CD4-positive, alpha-beta memory T cell (primary cell): ENCODE measurements around the gene KIF26A. TPM values are rescaled to one million over a fixed set of nuclear protein-coding genes. Genes with fewer than 3 reads are reported as not detected.
"Not testable (repeated sequence)": the region's sequence is repeated elsewhere in the genome, so short reads cannot be mapped to it uniquely, and the experiment has no call there.

ENCODE experiments used
- CTCF ChIA-PET: fragments of 350-600 bp; sonication (Branson Sonifier 250); formaldehyde crosslinking; loops from one replicate; lab custom pipeline; 2021; ENCODE audit warnings: inconsistent platforms; ENCODE audit not compliant: partially characterized antibody; lab: Charles Lee
- POLR2A ChIA-PET: fragments of 350-600 bp; sonication (Branson Sonifier 250); formaldehyde crosslinking; loops from one replicate; lab custom pipeline; 2021; ENCODE audit not compliant: partially characterized antibody; lab: Charles Lee
- DNase-seq, 5 donors: peaks; one replicate each; pipeline versions ENCODE4 v3.0.0 to v3.0.0-alpha.2; 2020 to 2022; ENCODE audit warnings: mixed read lengths in 1 of 5
- H3K27ac ChIP-seq: one replicate; pipeline ENCODE4 v1.7.0; 2013; ENCODE audit warnings: low read depth, low read length
- H3K27me3 ChIP-seq: 2 replicates; pipeline ENCODE4 v1.7.0; 2013; ENCODE audit warnings: mild to moderate bottlenecking, low read length, moderate library complexity; ENCODE audit not compliant: insufficient read depth
- H3K36me3 ChIP-seq: 2 replicates; pipeline ENCODE4 v1.7.0; 2013; ENCODE audit warnings: mild to moderate bottlenecking, low read length, moderate library complexity; ENCODE audit not compliant: insufficient read depth
- H3K4me1 ChIP-seq: 2 replicates; pipeline ENCODE4 v1.7.0; 2013; ENCODE audit warnings: mild to moderate bottlenecking, low read length, moderate library complexity; ENCODE audit not compliant: insufficient read depth
- H3K4me3 ChIP-seq, 2 donors: one replicate each; pipeline ENCODE4 v1.7.0; 2013; ENCODE audit warnings: low read length in 2 of 2, mild to moderate bottlenecking in 1 of 2
- H3K9me3 ChIP-seq, 2 donors: one replicate each; pipeline ENCODE4 v1.7.0; 2013; ENCODE audit warnings: low read length in 2 of 2, control low read depth in 1 of 2; ENCODE audit not compliant: control insufficient read depth in 1 of 2
- H3K27ac Mint-ChIP-seq, 7 donors: one replicate each; pipeline ENCODE4 v1.8.0; 2020 to 2021; ENCODE audit warnings: mixed read lengths in 7 of 7, mild to moderate bottlenecking in 6 of 7, inconsistent platforms in 3 of 7, moderate library complexity in 3 of 7
- H3K27me3 Mint-ChIP-seq, 2 donors: one replicate each; pipeline ENCODE4 v1.8.0; 2020 to 2021; ENCODE audit warnings: mixed read lengths in 2 of 2
- H3K36me3 Mint-ChIP-seq, 2 donors: one replicate each; pipeline ENCODE4 v1.8.0; 2020 to 2021; ENCODE audit warnings: mixed read lengths in 2 of 2, inconsistent platforms in 1 of 2, mild to moderate bottlenecking in 1 of 2
- H3K4me1 Mint-ChIP-seq, 4 donors: one replicate each; pipeline ENCODE4 v1.8.0; 2020 to 2021; ENCODE audit warnings: mixed read lengths in 4 of 4, mild to moderate bottlenecking in 1 of 4
- H3K4me3 Mint-ChIP-seq, 8 donors: one replicate each; pipeline ENCODE4 v1.8.0; 2020 to 2021; ENCODE audit warnings: mixed read lengths in 8 of 8, mild to moderate bottlenecking in 7 of 8, moderate library complexity in 6 of 8, inconsistent platforms in 3 of 8
- H3K9me3 Mint-ChIP-seq, 8 donors: one replicate each; pipeline ENCODE4 v1.8.0; 2020 to 2021; ENCODE audit warnings: mixed read lengths in 8 of 8, mild to moderate bottlenecking in 5 of 8, inconsistent platforms in 3 of 8, moderate library complexity in 1 of 8
- intact Hi-C: fragments of 100-400 bp; cut with micrococcal nuclease; formaldehyde crosslinking; loops from one replicate; pipeline ENCODE4 v1.15.1; 2023
- polyA plus RNA-seq, 2 donors: library from polyadenylated mRNA; unstranded; fragments of 300-500 nt; fragmentation: Illumina TruSeq; gene quantifications; one replicate each; pipeline ENCODE4 v1.2.3, GENCODE V29; 2021
- total RNA-seq, 2 experiments: library from RNA; stranded (reverse); gene quantifications; one replicate each; pipeline ENCODE4 v1.2.3, GENCODE V29; 2021

Gene KIF26A
- total and polyA plus RNA-seq, 4 experiments from 2014 or later, result 0.05 to 0.23 (median 0.22) TPM; not detected in 1

DNA sequence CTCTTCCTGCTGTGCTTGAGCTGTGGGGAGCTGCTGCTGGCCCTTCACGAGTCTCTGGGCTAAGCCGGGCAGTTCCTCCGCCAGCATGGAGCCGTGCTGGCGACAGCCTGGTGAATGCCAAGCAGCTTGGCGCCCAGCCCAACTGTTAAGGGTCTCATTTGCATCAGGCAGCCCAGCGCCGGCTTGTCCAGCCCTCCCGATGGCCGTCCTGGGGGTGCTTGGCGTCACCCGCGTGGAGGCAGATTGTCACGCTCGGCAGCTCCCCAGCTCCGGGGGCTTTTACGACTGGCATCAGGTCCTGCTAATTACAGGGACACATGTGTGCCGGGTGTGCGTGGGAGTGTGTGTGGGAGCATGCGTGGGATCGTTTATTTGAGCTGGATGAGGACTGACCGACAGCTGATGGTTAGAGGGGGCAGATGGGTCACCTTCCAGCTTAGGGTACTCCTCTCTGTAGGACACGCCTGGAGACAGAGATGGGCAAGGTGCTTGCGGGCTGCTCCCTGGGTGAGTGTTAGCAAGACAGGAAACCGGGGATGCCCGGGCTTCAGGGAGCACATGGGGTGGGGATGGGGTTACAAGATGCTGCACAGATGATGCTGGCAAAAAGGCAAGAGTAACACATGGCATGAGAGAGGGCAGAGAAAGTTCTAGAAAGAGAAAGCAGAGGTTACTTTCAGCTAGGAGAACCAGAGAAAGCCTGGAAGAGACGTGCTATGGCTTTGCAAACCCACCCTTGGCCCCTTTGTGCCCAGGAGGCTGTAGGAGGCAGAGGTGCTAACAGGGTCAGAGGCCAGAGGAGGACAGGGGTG lies 64.1 kb downstream of the KIF26A start:
- H3K36me3 ChIP-seq, result no peaks in the 10 kb centered on the region
- no peak overlapping the region for H3K4me3 Mint-ChIP-seq
- intact Hi-C loops, result no loop called here
- no peak overlapping the region for H3K4me3 ChIP-seq
- H3K9me3 Mint-ChIP-seq, result no peaks in the 10 kb centered on the region
- no peaks in the 10 kb centered on the region for H3K4me1 Mint-ChIP-seq
- no peaks in the 10 kb centered on the region for H3K9me3 ChIP-seq
- H3K27me3 Mint-ChIP-seq, result no peaks in the 10 kb centered on the region
- H3K4me1 ChIP-seq, result no peaks in the 10 kb centered on the region
- H3K27ac Mint-ChIP-seq, result no peak overlapping the region
- no peaks in the 10 kb centered on the region for H3K27me3 ChIP-seq
- CTCF ChIA-PET, result no interaction called here
- POLR2A ChIA-PET, result no interaction called here
- no peak overlapping the region for H3K27ac ChIP-seq
- H3K36me3 Mint-ChIP-seq, result no peaks in the 10 kb centered on the region
- peak in 1 of 5 donors; percentile 28 for DNase-seq

DNA sequence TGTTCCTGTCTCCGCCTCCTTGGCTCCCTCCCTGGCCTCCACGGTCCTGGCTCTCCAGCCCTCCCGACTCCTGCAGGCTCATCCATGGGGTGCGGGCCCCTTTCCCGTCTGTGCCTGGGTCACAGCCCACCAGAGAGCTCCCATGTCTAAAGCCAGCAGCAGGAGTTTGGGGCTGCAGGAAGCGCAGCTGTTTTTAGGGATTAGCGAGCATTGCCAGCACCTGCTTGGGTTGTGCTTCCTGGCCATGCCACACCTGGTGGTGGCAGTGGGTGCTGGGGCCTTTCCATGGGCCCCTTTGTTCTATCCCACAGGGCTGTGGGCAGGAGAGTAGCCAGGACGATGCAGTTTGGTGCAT lies 64.7 kb downstream of the KIF26A start:
- H3K4me3 ChIP-seq, result no peak overlapping the region
- ChIA-PET POLR2A (no interaction called here), CTCF (no interaction called here)
- H3K27me3 ChIP-seq, result no peaks in the 10 kb centered on the region
- DNase-seq, result peak in 1 of 5 donors; percentile 27
- H3K9me3 Mint-ChIP-seq, result no peaks in the 10 kb centered on the region
- H3K4me3 Mint-ChIP-seq, result no peak overlapping the region
- H3K27me3 Mint-ChIP-seq, result no peaks in the 10 kb centered on the region
- no peaks in the 10 kb centered on the region for H3K9me3 ChIP-seq
- intact Hi-C loops, result no loop called here
- no peaks in the 10 kb centered on the region for H3K36me3 Mint-ChIP-seq
- no peaks in the 10 kb centered on the region for H3K4me1 Mint-ChIP-seq
- H3K4me1 ChIP-seq, result no peaks in the 10 kb centered on the region
- no peaks in the 10 kb centered on the region for H3K36me3 ChIP-seq
- no peak overlapping the region for H3K27ac ChIP-seq
- no peak overlapping the region for H3K27ac Mint-ChIP-seq

DNA sequence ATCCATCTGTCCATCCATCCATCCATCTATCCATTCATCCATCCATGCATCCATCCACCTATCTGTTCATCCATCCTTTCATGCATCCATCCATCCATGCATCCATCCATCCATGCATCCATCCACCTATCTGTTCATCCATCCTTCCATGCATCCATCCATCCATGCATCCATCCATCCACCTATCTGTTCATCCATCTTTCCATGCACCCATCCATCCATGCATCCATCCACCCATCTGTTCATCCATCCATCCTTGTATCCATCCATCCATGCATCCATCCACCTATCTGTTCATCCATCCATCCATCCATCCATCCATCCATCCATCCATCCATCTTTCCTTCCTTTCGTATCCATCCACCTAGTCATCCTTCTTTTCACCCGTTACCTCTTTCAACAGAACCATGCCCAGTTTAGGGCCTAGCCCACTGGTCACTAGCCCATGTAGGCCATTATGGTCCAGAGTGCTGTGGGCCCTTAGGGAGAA lies 66.3 kb downstream of the KIF26A start:
- Histone ChIP-seq H3K27ac (no peak overlapping the region), H3K4me1 (no peaks in the 10 kb centered on the region), H3K36me3 (no peaks in the 10 kb centered on the region), H3K9me3 (no peaks in the 10 kb centered on the region), H3K4me3 (no peak overlapping the region), H3K27me3 (no peaks in the 10 kb centered on the region)
- POLR2A ChIA-PET, result no interaction called here
- CTCF ChIA-PET, result no interaction called here
- H3K4me3 Mint-ChIP-seq, result no peak overlapping the region
- intact Hi-C loops, result no loop called here
- H3K36me3 Mint-ChIP-seq, result no peaks in the 10 kb centered on the region
- no peaks in the 10 kb centered on the region for H3K27me3 Mint-ChIP-seq
- no peaks in the 10 kb centered on the region for H3K4me1 Mint-ChIP-seq
- no peaks in the 10 kb centered on the region for H3K9me3 Mint-ChIP-seq
- no peak overlapping the region for H3K27ac Mint-ChIP-seq
- peak in 1 of 5 donors; percentile 2 for DNase-seq

DNA sequence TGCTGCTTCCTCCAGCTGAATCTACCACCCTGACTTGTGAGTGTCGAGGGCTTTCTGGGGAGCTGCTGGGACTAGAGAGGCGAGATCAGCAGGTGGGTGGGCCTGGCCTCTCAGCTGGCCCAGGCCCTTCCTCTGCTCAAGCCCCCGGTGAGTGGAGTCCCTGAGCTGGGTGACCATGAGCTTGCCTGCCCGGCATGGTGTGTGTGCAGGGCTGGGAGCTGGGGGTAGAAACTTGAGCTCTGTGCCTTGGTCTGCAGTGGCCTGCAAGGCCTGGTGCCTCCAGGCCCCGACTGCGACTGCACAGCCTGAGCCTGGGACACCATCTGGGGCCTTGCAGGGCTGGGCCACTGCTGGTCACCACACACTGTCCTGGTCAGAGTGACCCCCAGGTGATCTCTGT lies 67.4 kb downstream of the KIF26A start:
- H3K27me3 Mint-ChIP-seq, result no peaks in the 10 kb centered on the region
- Histone ChIP-seq H3K27ac (no peak overlapping the region), H3K36me3 (no peaks in the 10 kb centered on the region), H3K4me1 (no peaks in the 10 kb centered on the region), H3K4me3 (no peak overlapping the region), H3K9me3 (no peaks in the 10 kb centered on the region), H3K27me3 (no peaks in the 10 kb centered on the region)
- no peak overlapping the region for H3K27ac Mint-ChIP-seq
- no peaks in the 10 kb centered on the region for H3K9me3 Mint-ChIP-seq
- H3K36me3 Mint-ChIP-seq, result no peaks in the 10 kb centered on the region
- POLR2A ChIA-PET, result no interaction called here
- peak in 1 of 5 donors; percentile 7 for DNase-seq
- H3K4me1 Mint-ChIP-seq, result no peaks in the 10 kb centered on the region
- intact Hi-C loops, result no loop called here
- CTCF ChIA-PET, result no interaction called here
- no peak overlapping the region for H3K4me3 Mint-ChIP-seq

DNA sequence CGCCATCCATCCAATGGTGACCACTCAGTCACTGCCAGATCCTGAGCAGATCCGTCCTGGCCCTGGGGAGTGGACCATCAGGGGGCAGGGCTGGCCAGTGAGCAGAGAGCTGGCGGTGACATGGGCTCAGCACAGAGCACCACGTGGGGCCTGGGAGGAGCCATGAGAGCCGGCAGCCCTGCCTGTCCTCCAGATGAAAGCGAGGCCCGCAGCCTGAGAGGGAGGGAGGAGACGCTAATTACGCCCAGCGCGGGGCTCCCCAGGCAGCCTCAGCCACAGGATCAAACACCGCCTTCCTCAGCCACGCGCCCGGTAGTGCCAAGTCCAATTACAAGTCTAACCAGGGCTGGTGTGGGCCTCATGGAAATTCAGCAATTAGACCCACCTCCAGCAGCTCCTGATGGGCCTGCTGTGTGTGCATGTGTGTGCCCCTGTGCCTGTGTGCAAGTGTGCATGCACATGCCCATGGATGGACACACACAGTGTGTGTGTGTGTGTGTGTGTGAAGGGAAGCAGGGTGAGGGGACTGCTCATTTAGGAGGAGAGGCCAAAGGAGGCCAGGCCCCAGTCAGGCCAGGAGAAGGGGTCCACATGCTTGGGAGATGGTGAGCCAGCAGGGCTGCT lies 68.0 kb downstream of the KIF26A start:
- Mint-ChIP-seq H3K27ac (no peak overlapping the region), H3K4me1 (no peaks in the 10 kb centered on the region), H3K4me3 (no peak overlapping the region), H3K27me3 (peaks cover 0 to 1% of the 10 kb centered on the region in 2 donors), H3K36me3 (no peaks in the 10 kb centered on the region), H3K9me3 (no peaks in the 10 kb centered on the region)
- H3K4me1 ChIP-seq, result no peaks in the 10 kb centered on the region
- CTCF ChIA-PET, result no interaction called here
- intact Hi-C loops, result no loop called here
- peak in 1 of 5 donors; percentile 28 for DNase-seq
- POLR2A ChIA-PET, result no interaction called here
- no peak overlapping the region for H3K27ac ChIP-seq
- H3K27me3 ChIP-seq, result no peaks in the 10 kb centered on the region
- H3K9me3 ChIP-seq, result no peaks in the 10 kb centered on the region
- H3K4me3 ChIP-seq, result no peak overlapping the region
- no peaks in the 10 kb centered on the region for H3K36me3 ChIP-seq

DNA sequence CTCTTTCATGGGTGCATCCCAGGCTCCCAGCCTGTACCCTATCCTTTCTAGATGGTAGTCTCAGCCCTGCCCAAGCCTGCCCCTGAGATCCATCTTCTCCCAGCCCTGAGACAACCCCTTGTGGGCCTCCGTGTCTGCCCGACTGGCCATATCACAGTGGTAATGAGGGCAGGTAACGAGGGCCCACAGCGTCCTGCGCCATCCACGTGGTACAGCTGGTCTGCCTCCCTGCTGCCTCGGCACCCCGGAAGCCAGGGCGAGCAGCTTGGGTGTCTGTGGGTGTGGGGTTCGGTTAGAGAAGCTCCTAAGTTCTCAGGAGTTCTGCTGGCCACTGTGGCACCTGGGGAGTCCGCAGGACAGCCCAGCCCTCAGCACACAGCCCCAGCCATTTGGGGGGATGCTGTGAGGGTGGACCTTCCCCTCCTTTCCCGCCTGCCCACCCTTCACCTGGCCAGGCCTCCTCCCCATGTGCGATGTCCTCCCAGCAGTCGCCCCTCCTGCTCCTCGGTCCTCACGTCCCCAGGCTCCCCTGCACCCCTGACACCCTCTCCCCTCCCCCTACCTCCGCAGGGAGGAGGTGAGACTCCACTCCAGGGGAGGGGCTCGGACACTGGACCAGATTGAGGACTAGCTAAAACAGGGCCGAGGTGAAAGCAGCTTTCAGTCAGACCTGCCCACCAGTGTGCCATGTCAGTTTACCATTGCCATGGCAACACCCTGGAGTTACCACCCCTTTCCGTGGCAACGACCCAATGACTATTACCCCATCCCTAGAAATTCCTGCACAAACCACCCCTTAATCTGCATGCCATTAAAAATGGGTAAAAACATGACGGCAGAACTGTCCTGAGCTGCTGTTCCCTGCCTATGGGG lies 69.0 kb downstream of the KIF26A start:
- H3K27ac ChIP-seq, result no peak overlapping the region
- no peaks in the 10 kb centered on the region for H3K27me3 ChIP-seq
- ChIA-PET CTCF (no interaction called here), POLR2A (no interaction called here)
- H3K36me3 ChIP-seq, result no peaks in the 10 kb centered on the region
- no peaks in the 10 kb centered on the region for H3K9me3 ChIP-seq
- H3K27me3 Mint-ChIP-seq, result peaks cover 1 to 2% of the 10 kb centered on the region in 2 donors
- H3K9me3 Mint-ChIP-seq, result no peaks in the 10 kb centered on the region
- H3K4me1 Mint-ChIP-seq, result no peaks in the 10 kb centered on the region
- H3K4me1 ChIP-seq, result no peaks in the 10 kb centered on the region
- no peaks in the 10 kb centered on the region for H3K36me3 Mint-ChIP-seq
- DNase-seq, result peak in 1 of 5 donors; percentile 29
- H3K4me3 ChIP-seq, result no peak overlapping the region
- intact Hi-C loops, result no loop called here
- H3K27ac Mint-ChIP-seq, result no peak overlapping the region
- no peak overlapping the region for H3K4me3 Mint-ChIP-seq

DNA sequence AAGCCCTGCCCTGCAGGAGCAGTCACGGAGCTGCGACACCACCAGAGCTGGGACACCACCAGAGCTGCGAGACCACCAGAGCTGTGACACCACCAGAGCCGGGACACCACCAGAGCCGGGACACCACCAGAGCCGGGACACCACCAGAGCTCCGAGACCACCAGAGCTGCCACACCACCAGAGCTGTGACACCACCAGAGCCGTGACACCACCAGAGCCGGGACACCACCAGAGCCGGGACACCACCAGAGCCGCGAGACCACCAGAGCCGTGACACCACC lies 69.6 kb downstream of the KIF26A start:
- H3K36me3 ChIP-seq, H3K27ac ChIP-seq, DNase-seq, H3K4me1 Mint-ChIP-seq, POLR2A ChIA-PET, H3K27me3 Mint-ChIP-seq, H3K4me3 ChIP-seq, H3K4me1 ChIP-seq, intact Hi-C loops, H3K27me3 ChIP-seq, H3K9me3 Mint-ChIP-seq, H3K36me3 Mint-ChIP-seq, H3K9me3 ChIP-seq, H3K27ac Mint-ChIP-seq, CTCF ChIA-PET, H3K4me3 Mint-ChIP-seq: not testable (repeated sequence)
